ENCODE measurements around the gene SDF2L1. TPM values are rescaled to one million over a fixed set of nuclear protein-coding genes. Genes with fewer than 3 reads are reported as not detected.
A peak's percentile ranks its signal among the peaks of the same experiment; 100 is the strongest.

The SDF2L1 gene
- total and polyA plus RNA-seq, 9 of the 15 experiments (the other 6 are each of a cell fraction or from before 2014, with no cell fraction given) = 15.1 to 989 (median 124) TPM

- peaks cover 55% of the 10 kb centered on the region for H3K36me3 ChIP-seq (ENCODE audit: control insufficient read depth, insufficient read depth, low read length)
- peak overlapping the region; percentile 69 for H3K27ac ChIP-seq (ENCODE audit: extremely low read depth, low read depth, low read length)
- DNase-seq (ENCODE audit: extremely low read depth in 1 of 4, low spot score in 3 of 4) = peak in 1 of 4 experiments; percentile 89
- intact Hi-C loops (cut with micrococcal nuclease) = loop anchor here (1.0 to 10.0 kb wide), 4 partner anchors 8 to 797 kb away; partner anchors contain the start of genes CCDC116, PI4KA, PPIL2 and SNAP29
- peak overlapping the region; percentile 81 for H2AFZ ChIP-seq (ENCODE audit: low read depth, low read length)
- H3K27me3 ChIP-seq (ENCODE audit: control insufficient read depth in 2 of 2, insufficient read depth in 2 of 2, low read length in 2 of 2) = no peaks in the 10 kb centered on the region
- H3K4me1 ChIP-seq (replicated peaks in 1 of 2; ENCODE audit: control insufficient read depth in 2 of 2, insufficient read depth in 2 of 2, low read length in 2 of 2) = peaks cover 30 to 40% of the 10 kb centered on the region in 2 experiments
- peak overlapping the region; percentile 75 to 91 for H3K9ac ChIP-seq (ENCODE audit: insufficient read depth in 1 of 2, low read depth in 2 of 2, low read length in 2 of 2)
- peak; percentile 40 for ATAC-seq
- ChIA-PET CTCF (ENCODE audit: low intra/inter-chr PET ratio) (interaction anchor here (0.6 to 1.2 kb wide), 4 partner anchors 14 to 1033 kb away, joined by 3 to 5 read pairs (median 3); partner anchors contain the start of genes PPIL2 and YDJC), POLR2A (interaction anchor here (0.6 to 75.5 kb wide), 13 partner anchors 8 to 701 kb away, joined by 3 to 4622 read pairs (median 4); partner anchors contain the start of genes CCDC116, PPIL2, SDF2L1 and YDJC)
- peaks cover 13% of the 10 kb centered on the region for H3K9me1 ChIP-seq (ENCODE audit: control insufficient read depth, insufficient read depth, low read length)
- in situ Hi-C loops (cut with MboI) = loop anchor here (25.0 kb wide), 1 partner anchor 1314 kb away; no protein-coding TSS in a partner anchor
- peaks cover 13% of the 10 kb centered on the region for H4K20me1 ChIP-seq (replicated peaks; ENCODE audit: control insufficient read depth, insufficient read depth, low read length)
- TSS peak; percentile 88 for BruUV-seq (replicated peaks)
- peak overlapping the region; percentile 47 for H3K4me3 ChIP-seq
- peaks cover 22% of the 10 kb centered on the region for H3K79me2 ChIP-seq (ENCODE audit: control insufficient read depth, insufficient read depth, low read length)
- WGBS (ENCODE audit: insufficient coverage, low coverage, missing lambda C conversion rate) = under 1% methylated on average over 29 of the region's 29 CpGs
- peak overlapping the region; percentile 85 for H3K4me2 ChIP-seq (ENCODE audit: insufficient read depth, low read length)
- no peaks in the 10 kb centered on the region for H3K9me3 ChIP-seq (replicated peaks; ENCODE audit: control insufficient read depth, insufficient read depth, low read depth, low read length)
- FAIRE-seq = no peak
- no peak for TF ChIP-seq HIVEP1 (CRISPR knock-in tag; IDR thresholded peaks at IDR 0.05)
- peak; percentile 51 to 80 for TF ChIP-seq TBL1XR1 (IDR thresholded peaks at IDR 0.05; ENCODE audit: low read length in 2 of 2)
- TF ChIP-seq SMAD2 (IDR thresholded peaks at IDR 0.05; ENCODE audit: low read depth, low read length) = peak; percentile 82; the same call in 1 of the 2 replicates
- TF ChIP-seq GTF2E2 (tag; IDR thresholded peaks at IDR 0.05) = no peak
- TF ChIP-seq ESRRB (CRISPR knock-in tag; IDR thresholded peaks at IDR 0.05; ENCODE audit: borderline replicate concordance) = no peak
- TF ChIP-seq MTA2 (IDR thresholded peaks at IDR 0.05; ENCODE audit: low read depth) = no peak
- no peak for TF ChIP-seq PBX2 (CRISPR knock-in tag; IDR thresholded peaks at IDR 0.05; ENCODE audit: low read depth)
- no peak for TF ChIP-seq PBX2 (tag; conservative IDR thresholded peaks at IDR 0.05; ENCODE audit: low read depth)
- no peak for TF ChIP-seq ATF1 (CRISPR knock-in tag; IDR thresholded peaks at IDR 0.05)
- no peak for TF ChIP-seq ATF1 (tag; IDR thresholded peaks at IDR 0.05)
- TF ChIP-seq HMGXB4 (CRISPR knock-in tag; IDR thresholded peaks at IDR 0.05) = peak; percentile 75; the same call in 1 of the 2 replicates
- 0 out of 2 replicates have a peak, but pooled peaks have one; percentile 12 for TF ChIP-seq JUN (IDR thresholded peaks at IDR 0.05; ENCODE audit: borderline replicate concordance, low read depth, low read length)
- no peak for TF ChIP-seq JUN (CRISPR knock-in tag; IDR thresholded peaks at IDR 0.05; ENCODE audit: borderline replicate concordance)
- TF ChIP-seq JUND (IDR thresholded peaks at IDR 0.05; ENCODE audit: borderline replicate concordance, low read depth, low read length) = 0 out of 2 replicates have a peak, but pooled peaks have one; percentile 1
- TF ChIP-seq JUND (tag; IDR thresholded peaks at IDR 0.05; ENCODE audit: borderline replicate concordance, low read depth, low read length) = no peak
- no peak for TF ChIP-seq RAD51 (IDR thresholded peaks at IDR 0.05; ENCODE audit: borderline replicate concordance, low read depth)
- no peak for TF ChIP-seq ATF3 (IDR thresholded peaks at IDR 0.05)
- no peak; the same call in 1 of the 2 replicates for TF ChIP-seq ATF3 (CRISPR knock-in tag; conservative IDR thresholded peaks at IDR 0.05)
Observed at GRCh38 chr22:21651521-21652009, 9.5 kb downstream of the SDF2L1 start.
